Measurements from ENCODE around the gene LLGL1. TPM values are rescaled to one million over a fixed set of nuclear protein-coding genes. Genes with fewer than 3 reads are reported as not detected.

The LLGL1 gene
- polyA plus RNA-seq, 3 donors, result 0.52 to 10.8 (median 0.76) TPM

DNA sequence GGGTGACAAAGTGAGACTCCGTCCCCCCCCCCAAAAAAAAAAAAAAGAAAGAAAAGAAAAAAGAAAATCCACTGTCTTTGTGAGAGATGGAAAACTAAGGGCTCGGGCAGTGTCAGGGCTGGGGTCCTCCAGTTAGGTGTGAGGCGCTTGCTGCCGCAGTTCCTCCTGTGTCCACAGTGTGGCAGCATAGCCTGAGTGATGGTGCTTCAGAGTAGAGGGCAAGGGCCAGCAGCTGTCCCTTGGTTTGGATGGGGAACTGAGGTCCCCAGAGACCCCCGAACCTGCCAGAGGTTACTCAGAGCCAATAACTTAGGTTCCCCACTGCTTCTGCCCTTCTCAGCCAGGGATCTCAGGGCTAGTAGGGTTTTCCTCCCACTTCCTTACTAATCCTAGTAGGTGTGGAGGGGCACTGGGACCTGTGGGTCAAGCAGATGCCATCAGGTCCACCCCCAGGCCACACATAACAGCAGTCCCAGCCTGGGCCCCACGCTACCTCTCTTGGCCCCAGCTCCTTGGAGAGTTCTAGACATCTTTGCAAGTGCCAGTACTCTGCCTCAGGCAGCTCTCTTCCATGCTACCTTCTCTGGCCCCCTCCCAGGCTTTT, 7.9 kb upstream of the LLGL1 start:
- intact Hi-C loops (cut with micrococcal nuclease), result no loop called here

DNA sequence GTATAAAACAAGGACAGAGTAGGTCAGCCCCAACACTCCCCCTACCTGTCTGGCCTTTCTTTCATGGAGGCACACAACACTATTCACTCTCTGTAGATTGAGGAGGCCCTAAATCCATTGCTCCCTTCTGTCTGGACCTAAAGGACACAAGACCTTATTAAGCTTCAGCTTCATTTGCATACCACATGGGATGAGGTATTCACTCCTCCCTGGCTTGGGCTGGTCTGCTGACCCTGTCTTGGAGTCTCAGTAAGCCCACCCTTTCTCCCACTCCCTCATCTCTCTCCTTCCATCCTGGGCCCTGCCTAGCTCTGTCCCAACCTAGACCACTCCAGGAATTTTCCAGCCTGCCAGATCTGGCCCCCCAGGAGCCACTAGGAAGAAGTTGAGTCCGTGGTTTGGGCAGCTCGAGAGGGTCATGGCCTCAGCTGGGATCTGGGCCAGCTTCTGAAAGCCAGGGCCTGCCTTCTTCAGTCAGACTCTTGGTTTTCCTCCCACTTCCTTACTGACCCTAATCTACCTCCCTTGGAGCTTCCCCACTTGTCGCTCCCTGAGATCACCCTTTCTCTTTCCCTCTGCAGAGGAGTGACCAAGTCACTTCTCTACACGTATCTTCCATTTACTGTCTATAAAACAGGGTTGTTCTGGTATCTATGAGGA, 6.5 kb upstream of the LLGL1 start:
- Histone ChIP-seq H3K4me3 (replicated peaks in 1 of 3; ENCODE audit: low read depth in 2 of 3, low read length in 3 of 3) (no peak overlapping the region), H3K27ac (ENCODE audit: low read depth in 1 of 2, low read length in 2 of 2) (no peak overlapping the region), H3K27me3 (ENCODE audit: control insufficient read depth in 2 of 2, insufficient read depth in 2 of 2, low read length in 2 of 2) (no peaks in the 10 kb centered on the region), H3K9ac (ENCODE audit: insufficient read depth, low read length, poor library complexity, severe bottlenecking) (no peak overlapping the region), H4K20me1 (ENCODE audit: insufficient read depth, low read length) (no peaks in the 10 kb centered on the region), H2AFZ (ENCODE audit: insufficient read depth, low read depth, low read length, poor library complexity, severe bottlenecking) (no peak overlapping the region), H3K4me2 (replicated peaks; ENCODE audit: extremely low read depth, low read length, poor library complexity, severe bottlenecking) (no peak overlapping the region), H3K79me2 (ENCODE audit: insufficient read depth, low read length) (no peaks in the 10 kb centered on the region), H3K36me3 (replicated peaks in 1 of 2; ENCODE audit: control insufficient read depth in 1 of 2, insufficient read depth in 2 of 2, low read length in 2 of 2) (no peaks in the 10 kb centered on the region), H3K4me1 (ENCODE audit: control insufficient read depth in 1 of 2, insufficient read depth in 2 of 2, low read length in 2 of 2) (no peaks in the 10 kb centered on the region), H3K9me3 (replicated peaks in 1 of 2; ENCODE audit: control insufficient read depth in 1 of 2, insufficient read depth in 1 of 2, low read length in 2 of 2) (no peaks in the 10 kb centered on the region)
- intact Hi-C loops (cut with micrococcal nuclease), result no loop called here
- Mint-ChIP-seq H3K4me3 (no peak overlapping the region), H3K27ac (no peak overlapping the region), H3K27me3 (ENCODE audit: low read depth in 3 of 3) (peaks cover 0 to 2% (median 2%) of the 10 kb centered on the region in 3 donors), H3K9me3 (no peaks in the 10 kb centered on the region), H3K36me3 (peaks cover 0 to 2% of the 10 kb centered on the region in 2 donors), H3K4me1 (no peaks in the 10 kb centered on the region)
- DNase-seq, result no peak
- WGBS (ENCODE audit: insufficient coverage), result 50% methylated on average over 2 of the region's 4 CpGs
- TF ChIP-seq, protein P1, sequence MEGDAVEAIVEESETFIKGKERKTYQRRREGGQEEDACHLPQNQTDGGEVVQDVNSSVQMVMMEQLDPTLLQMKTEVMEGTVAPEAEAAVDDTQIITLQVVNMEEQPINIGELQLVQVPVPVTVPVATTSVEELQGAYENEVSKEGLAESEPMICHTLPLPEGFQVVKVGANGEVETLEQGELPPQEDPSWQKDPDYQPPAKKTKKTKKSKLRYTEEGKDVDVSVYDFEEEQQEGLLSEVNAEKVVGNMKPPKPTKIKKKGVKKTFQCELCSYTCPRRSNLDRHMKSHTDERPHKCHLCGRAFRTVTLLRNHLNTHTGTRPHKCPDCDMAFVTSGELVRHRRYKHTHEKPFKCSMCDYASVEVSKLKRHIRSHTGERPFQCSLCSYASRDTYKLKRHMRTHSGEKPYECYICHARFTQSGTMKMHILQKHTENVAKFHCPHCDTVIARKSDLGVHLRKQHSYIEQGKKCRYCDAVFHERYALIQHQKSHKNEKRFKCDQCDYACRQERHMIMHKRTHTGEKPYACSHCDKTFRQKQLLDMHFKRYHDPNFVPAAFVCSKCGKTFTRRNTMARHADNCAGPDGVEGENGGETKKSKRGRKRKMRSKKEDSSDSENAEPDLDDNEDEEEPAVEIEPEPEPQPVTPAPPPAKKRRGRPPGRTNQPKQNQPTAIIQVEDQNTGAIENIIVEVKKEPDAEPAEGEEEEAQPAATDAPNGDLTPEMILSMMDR (IDR thresholded peaks at IDR 0.05), result no peak

More for the DNA sequence above, 7.9 kb upstream of the LLGL1 start:
- H4K20me1 ChIP-seq (ENCODE audit: insufficient read depth, low read length), result no peaks in the 10 kb centered on the region
- Mint-ChIP-seq H3K27me3 (ENCODE audit: low read depth in 3 of 3) (peaks cover 0 to 2% (median 2%) of the 10 kb centered on the region in 3 donors), H3K27ac (peak overlapping the region in 1 of 7 donors; percentile 6), H3K4me1 (no peaks in the 10 kb centered on the region), H3K9me3 (no peaks in the 10 kb centered on the region), H3K4me3 (no peak overlapping the region), H3K36me3 (peaks cover 0 to 4% of the 10 kb centered on the region in 2 donors)
- TF ChIP-seq, protein P1 (IDR thresholded peaks at IDR 0.05), result peak; percentile 91
- 11% methylated on average over 4 of the region's 6 CpGs for WGBS (ENCODE audit: insufficient coverage)
- no peak overlapping the region for H3K27ac ChIP-seq (ENCODE audit: low read depth in 1 of 2, low read length in 2 of 2)
- no peaks in the 10 kb centered on the region for H3K36me3 ChIP-seq (replicated peaks in 1 of 2; ENCODE audit: control insufficient read depth in 1 of 2, insufficient read depth in 2 of 2, low read length in 2 of 2)
- H3K9me3 ChIP-seq (replicated peaks in 1 of 2; ENCODE audit: control insufficient read depth in 1 of 2, insufficient read depth in 1 of 2, low read length in 2 of 2), result no peaks in the 10 kb centered on the region
- H2AFZ ChIP-seq (ENCODE audit: insufficient read depth, low read depth, low read length, poor library complexity, severe bottlenecking), result no peak overlapping the region
- H3K4me2 ChIP-seq (replicated peaks; ENCODE audit: extremely low read depth, low read length, poor library complexity, severe bottlenecking), result no peak overlapping the region
- no peak overlapping the region for H3K4me3 ChIP-seq (replicated peaks in 1 of 3; ENCODE audit: low read depth in 2 of 3, low read length in 3 of 3)
- no peaks in the 10 kb centered on the region for H3K4me1 ChIP-seq (ENCODE audit: control insufficient read depth in 1 of 2, insufficient read depth in 2 of 2, low read length in 2 of 2)
- no peak overlapping the region for H3K9ac ChIP-seq (ENCODE audit: insufficient read depth, low read length, poor library complexity, severe bottlenecking)
- peak; percentile 51 to 65 (median 63) for DNase-seq
- H3K27me3 ChIP-seq (ENCODE audit: control insufficient read depth in 2 of 2, insufficient read depth in 2 of 2, low read length in 2 of 2), result no peaks in the 10 kb centered on the region
- H3K79me2 ChIP-seq (ENCODE audit: insufficient read depth, low read length), result no peaks in the 10 kb centered on the region
